HEK293 (cell line): ENCODE measurements around the gene RASSF3.
A peak's percentile ranks its signal among the peaks of the same experiment; 100 is the strongest.

Experiments used
- HOXA7 ChIP-seq: sonication (generic); formaldehyde crosslinking; IDR thresholded peaks from 2 replicates; pipeline ENCODE4 v1.8.1; 2022; ENCODE audit warnings: missing genetic modification reagents, borderline replicate concordance
- HOXD13 ChIP-seq: sonication (generic); formaldehyde crosslinking; IDR thresholded peaks from 2 replicates; pipeline ENCODE4 v1.8.0; 2022; ENCODE audit warnings: missing genetic modification reagents, borderline replicate concordance
- PRDM1 ChIP-seq: fragments of 450-650 bp; formaldehyde crosslinking; IDR thresholded peaks from 2 replicates; pipeline ENCODE4; 2016; ENCODE audit warnings: missing biosample characterization, missing genetic modification characterization
- PRDM10 ChIP-seq: fragments of 450-650 bp; formaldehyde crosslinking; IDR thresholded peaks from 2 replicates; pipeline ENCODE4 v1.5.1; 2016; ENCODE audit warnings: missing biosample characterization, missing genetic modification characterization
- PRDM6 ChIP-seq: fragments of 450-650 bp; formaldehyde crosslinking; IDR thresholded peaks from 2 replicates; pipeline ENCODE4 v1.5.1; 2017; ENCODE audit warnings: missing biosample characterization, missing genetic modification characterization
- SP3 ChIP-seq: fragments of 450-650 bp; formaldehyde crosslinking; IDR thresholded peaks from 2 replicates; pipeline ENCODE4 v1.5.1; 2016; ENCODE audit warnings: missing biosample characterization, missing genetic modification characterization
- TCF7L2 ChIP-seq: IDR thresholded peaks from 2 replicates; pipeline ENCODE4 v1.6.1; 2011; ENCODE audit warnings: low read depth, mild to moderate bottlenecking, inconsistent platforms, low read length, moderate library complexity, borderline replicate concordance
- TRIM28 ChIP-seq: IDR thresholded peaks from 2 replicates; pipeline ENCODE4 v1.6.1; 2011; ENCODE audit warnings: low read length, control low read depth, borderline replicate concordance
- WT1 ChIP-seq: fragments of 450-650 bp; formaldehyde crosslinking; IDR thresholded peaks from 2 replicates; pipeline ENCODE4 v1.5.1; 2016; ENCODE audit warnings: missing biosample characterization, missing genetic modification characterization
- ZBTB17 ChIP-seq: fragments of 450-650 bp; formaldehyde crosslinking; IDR thresholded peaks from 2 replicates; pipeline ENCODE4 v1.5.1; 2016; ENCODE audit warnings: missing biosample characterization, missing genetic modification characterization
- ZNF311 ChIP-seq: fragments of 450-650 bp; formaldehyde crosslinking; IDR thresholded peaks from 2 replicates; pipeline ENCODE4 v1.5.1; 2017; ENCODE audit warnings: missing biosample characterization, missing genetic modification characterization, borderline replicate concordance
- ZNF394 ChIP-seq: fragments of 450-650 bp; formaldehyde crosslinking; IDR thresholded peaks from 2 replicates; pipeline ENCODE4 v1.5.1; 2016; ENCODE audit warnings: missing biosample characterization, missing genetic modification characterization, mild to moderate bottlenecking, moderate library complexity, borderline replicate concordance
- ZNF501 ChIP-seq: fragments of 450-650 bp; formaldehyde crosslinking; IDR thresholded peaks from 2 replicates; pipeline ENCODE4 v1.5.1; 2016; ENCODE audit warnings: missing biosample characterization, missing genetic modification characterization
- ZNF514 ChIP-seq: fragments of 450-650 bp; formaldehyde crosslinking; IDR thresholded peaks from 2 replicates; pipeline ENCODE4 v1.5.1; 2016; ENCODE audit warnings: missing biosample characterization, missing genetic modification characterization
- ZNF548 ChIP-seq: fragments of 450-650 bp; formaldehyde crosslinking; IDR thresholded peaks from 2 replicates; pipeline ENCODE4 v1.5.1; 2016; ENCODE audit warnings: missing biosample characterization, missing genetic modification characterization
- ZNF555 ChIP-seq: fragments of 450-650 bp; formaldehyde crosslinking; conservative IDR thresholded peaks from 2 replicates; pipeline ENCODE4 v1.5.1; 2017; ENCODE audit warnings: missing biosample characterization, mild to moderate bottlenecking, missing genetic modification characterization, inconsistent platforms
- ZNF560 ChIP-seq: fragments of 450-650 bp; formaldehyde crosslinking; IDR thresholded peaks from 2 replicates; pipeline ENCODE4 v1.5.1; 2017; ENCODE audit warnings: missing biosample characterization, missing genetic modification characterization, borderline replicate concordance
- ZNF580 ChIP-seq: fragments of 450-650 bp; formaldehyde crosslinking; IDR thresholded peaks from 2 replicates; pipeline ENCODE4 v1.5.1; 2016; ENCODE audit warnings: missing biosample characterization, missing genetic modification characterization
- ZNF664 ChIP-seq: fragments of 450-650 bp; formaldehyde crosslinking; IDR thresholded peaks from 2 replicates; pipeline ENCODE4 v1.5.1; 2016; ENCODE audit warnings: missing biosample characterization, missing genetic modification characterization
- ZNF692 ChIP-seq: fragments of 450-650 bp; formaldehyde crosslinking; IDR thresholded peaks from 2 replicates; pipeline ENCODE4 v1.5.1; 2016; ENCODE audit warnings: missing biosample characterization, missing genetic modification characterization
- ZNF747 ChIP-seq: fragments of 450-650 bp; formaldehyde crosslinking; IDR thresholded peaks from 2 replicates; pipeline ENCODE4 v1.5.1; 2016; ENCODE audit warnings: missing biosample characterization, missing genetic modification characterization
- ZNF791 ChIP-seq: fragments of 450-650 bp; formaldehyde crosslinking; IDR thresholded peaks from 2 replicates; pipeline ENCODE4 v1.5.1; 2016; ENCODE audit warnings: missing biosample characterization, missing genetic modification characterization
- ZNF792 ChIP-seq: fragments of 450-650 bp; formaldehyde crosslinking; IDR thresholded peaks from 2 replicates; pipeline ENCODE4 v1.5.1; 2016; ENCODE audit warnings: missing biosample characterization, missing genetic modification characterization
- ZNF843 ChIP-seq: fragments of 450-650 bp; formaldehyde crosslinking; IDR thresholded peaks from 2 replicates; pipeline ENCODE4 v1.5.1; 2016; ENCODE audit warnings: missing biosample characterization, missing genetic modification characterization
- TF ChIP-seq, protein P1 (sequence below): fragments of 450-650 bp; formaldehyde crosslinking; IDR thresholded peaks from 2 replicates; pipeline ENCODE4 v1.5.1; 2016; ENCODE audit warnings: missing biosample characterization, missing genetic modification characterization, borderline replicate concordance
- TF ChIP-seq, protein P2 (sequence below): fragments of 450-650 bp; formaldehyde crosslinking; IDR thresholded peaks from 2 replicates; pipeline ENCODE4 v1.5.1; 2016; ENCODE audit warnings: missing biosample characterization, missing genetic modification characterization

RASSF3 gene

GRCh38 chr12:64691795-64692583 is 81.7 kb downstream of the RASSF3 start (continued):
- TF ChIP-seq, protein P1, sequence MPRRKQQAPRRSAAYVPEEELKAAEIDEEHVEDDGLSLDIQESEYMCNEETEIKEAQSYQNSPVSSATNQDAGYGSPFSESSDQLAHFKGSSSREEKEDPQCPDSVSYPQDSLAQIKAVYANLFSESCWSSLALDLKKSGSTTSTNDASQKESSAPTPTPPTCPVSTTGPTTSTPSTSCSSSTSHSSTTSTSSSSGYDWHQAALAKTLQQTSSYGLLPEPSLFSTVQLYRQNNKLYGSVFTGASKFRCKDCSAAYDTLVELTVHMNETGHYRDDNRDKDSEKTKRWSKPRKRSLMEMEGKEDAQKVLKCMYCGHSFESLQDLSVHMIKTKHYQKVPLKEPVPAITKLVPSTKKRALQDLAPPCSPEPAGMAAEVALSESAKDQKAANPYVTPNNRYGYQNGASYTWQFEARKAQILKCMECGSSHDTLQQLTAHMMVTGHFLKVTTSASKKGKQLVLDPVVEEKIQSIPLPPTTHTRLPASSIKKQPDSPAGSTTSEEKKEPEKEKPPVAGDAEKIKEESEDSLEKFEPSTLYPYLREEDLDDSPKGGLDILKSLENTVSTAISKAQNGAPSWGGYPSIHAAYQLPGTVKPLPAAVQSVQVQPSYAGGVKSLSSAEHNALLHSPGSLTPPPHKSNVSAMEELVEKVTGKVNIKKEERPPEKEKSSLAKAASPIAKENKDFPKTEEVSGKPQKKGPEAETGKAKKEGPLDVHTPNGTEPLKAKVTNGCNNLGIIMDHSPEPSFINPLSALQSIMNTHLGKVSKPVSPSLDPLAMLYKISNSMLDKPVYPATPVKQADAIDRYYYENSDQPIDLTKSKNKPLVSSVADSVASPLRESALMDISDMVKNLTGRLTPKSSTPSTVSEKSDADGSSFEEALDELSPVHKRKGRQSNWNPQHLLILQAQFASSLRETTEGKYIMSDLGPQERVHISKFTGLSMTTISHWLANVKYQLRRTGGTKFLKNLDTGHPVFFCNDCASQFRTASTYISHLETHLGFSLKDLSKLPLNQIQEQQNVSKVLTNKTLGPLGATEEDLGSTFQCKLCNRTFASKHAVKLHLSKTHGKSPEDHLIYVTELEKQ (tag by site-specific recombination) = no peak
- TF ChIP-seq ZNF792 (tag by site-specific recombination) = no peak
- peak; percentile 63 for TF ChIP-seq ZBTB17 (tag by site-specific recombination)
- TF ChIP-seq, protein P2, sequence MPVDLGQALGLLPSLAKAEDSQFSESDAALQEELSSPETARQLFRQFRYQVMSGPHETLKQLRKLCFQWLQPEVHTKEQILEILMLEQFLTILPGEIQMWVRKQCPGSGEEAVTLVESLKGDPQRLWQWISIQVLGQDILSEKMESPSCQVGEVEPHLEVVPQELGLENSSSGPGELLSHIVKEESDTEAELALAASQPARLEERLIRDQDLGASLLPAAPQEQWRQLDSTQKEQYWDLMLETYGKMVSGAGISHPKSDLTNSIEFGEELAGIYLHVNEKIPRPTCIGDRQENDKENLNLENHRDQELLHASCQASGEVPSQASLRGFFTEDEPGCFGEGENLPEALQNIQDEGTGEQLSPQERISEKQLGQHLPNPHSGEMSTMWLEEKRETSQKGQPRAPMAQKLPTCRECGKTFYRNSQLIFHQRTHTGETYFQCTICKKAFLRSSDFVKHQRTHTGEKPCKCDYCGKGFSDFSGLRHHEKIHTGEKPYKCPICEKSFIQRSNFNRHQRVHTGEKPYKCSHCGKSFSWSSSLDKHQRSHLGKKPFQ (tag by site-specific recombination) = peak; percentile 90
- TF ChIP-seq PRDM10 (tag by site-specific recombination) = no peak; the same call in none of the 2 replicates
- no peak for TF ChIP-seq SP3 (tag by site-specific recombination)
- TF ChIP-seq ZNF747 = no peak
- no peak for TF ChIP-seq ZNF580
- peak; percentile 68; the same call in 1 of the 2 replicates for TF ChIP-seq WT1 (tag by site-specific recombination)
- no peak for TF ChIP-seq ZNF311
- TF ChIP-seq ZNF555 (tag by site-specific recombination) = no peak
- peak; percentile 39; the same call in 1 of the 2 replicates for TF ChIP-seq ZNF692 (tag by site-specific recombination)
- TF ChIP-seq ZNF514 (tag by site-specific recombination) = no peak
- TF ChIP-seq ZNF548 (tag by site-specific recombination) = no peak
- TF ChIP-seq ZNF843 (tag by site-specific recombination) = peak; percentile 79
- peak; percentile 44; the same call in 1 of the 2 replicates for TF ChIP-seq ZNF664 (tag by site-specific recombination)
- TF ChIP-seq ZNF394 (tag by site-specific recombination) = peak; percentile 36; the same call in 1 of the 2 replicates
- peak; percentile 76 for TF ChIP-seq TCF7L2
- TF ChIP-seq ZNF501 (tag by site-specific recombination) = peak; percentile 61; the same call in 1 of the 2 replicates
- peak; percentile 100 for TF ChIP-seq PRDM6
- no peak for TF ChIP-seq HOXD13 (CRISPR knock-in tag)
- peak; percentile 97 for TF ChIP-seq TRIM28
- TF ChIP-seq PRDM1 = 0 out of 2 replicates have a peak, but pooled peaks have one; percentile 33
- no peak for TF ChIP-seq ZNF560 (tag by site-specific recombination)
- TF ChIP-seq HOXA7 (CRISPR knock-in tag) = no peak
- TF ChIP-seq ZNF791 = no peak
